HL-60 (cell line): ENCODE data around the gene DAGLB.

Experiments
- DNase-seq, 2 experiments: peaks; one replicate each; pipeline ENCODE4 v3.0.0-alpha.2; 2010 to 2020; ENCODE audit warnings: low read depth in 1 of 2, low spot score in 1 of 2
- H3K27ac ChIP-seq: fragments of 250-450 bp; sonication (Bioruptor Pico); replicated peaks from 2 replicates; pipeline ENCODE4 v1.5.1; 2020; ENCODE audit warnings: mild to moderate bottlenecking, moderate library complexity
- H3K27me3 ChIP-seq: fragments of 250-450 bp; sonication (Bioruptor Pico); 2 replicates; pipeline ENCODE4 v1.5.1; 2021; ENCODE audit warnings: mild to moderate bottlenecking, moderate library complexity; ENCODE audit not compliant: insufficient read depth, poor library complexity, severe bottlenecking
- H3K4me3 ChIP-seq: replicated peaks from 2 replicates; pipeline ENCODE4 v1.5.1; 2011; ENCODE audit warnings: mild to moderate bottlenecking, control low read depth, low read length; ENCODE audit not compliant: insufficient read depth
- CTCF ChIP-seq: IDR thresholded peaks from one replicate; pipeline ENCODE4 v1.5.1; 2011; ENCODE audit warnings: low read length, control low read depth, inconsistent platforms; ENCODE audit not compliant: insufficient read depth
- GABPA ChIP-seq: IDR thresholded peaks from 2 replicates; pipeline ENCODE4 v1.6.1; 2012; ENCODE audit warnings: low read depth
- POLR2AphosphoS5 ChIP-seq: IDR thresholded peaks from 2 replicates; pipeline ENCODE4 v1.6.1; 2012; ENCODE audit warnings: low read depth
- SPI1 ChIP-seq: IDR thresholded peaks from 2 replicates; pipeline ENCODE4 v1.6.1; 2012; ENCODE audit warnings: low read depth, mild to moderate bottlenecking, borderline replicate concordance
- TF ChIP-seq, protein P1 (sequence below): IDR thresholded peaks from 2 replicates; pipeline ENCODE4 v1.6.1; 2012; ENCODE audit warnings: low read depth; ENCODE audit not compliant: insufficient replicate concordance

DAGLB gene

DNA sequence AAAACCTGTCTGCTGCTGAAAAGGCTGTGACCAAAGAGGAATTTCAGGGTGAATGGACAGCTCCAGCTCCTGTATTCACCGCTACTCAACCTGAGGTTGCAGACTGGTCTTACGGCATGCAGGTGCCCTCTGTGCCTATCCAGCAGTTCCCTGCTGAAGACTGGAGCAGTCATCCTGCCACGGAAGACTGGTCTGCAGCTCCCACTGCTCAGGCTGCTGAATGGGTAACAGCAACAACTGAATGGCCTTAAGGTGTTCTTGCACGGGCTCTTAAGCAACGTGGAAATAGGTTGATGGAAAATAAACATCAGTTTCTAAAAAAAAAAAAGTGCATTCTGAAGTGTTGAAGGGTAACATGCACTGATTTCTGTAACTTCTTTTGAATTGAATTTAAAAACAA lies 82.3 kb downstream of the DAGLB start:
- Histone ChIP-seq H3K27me3 (no peaks in the 10 kb centered on the region), H3K27ac (no peak overlapping the region), H3K4me3 (no peak overlapping the region)
- no peak for DNase-seq
- TF ChIP-seq SPI1: no peak
- TF ChIP-seq CTCF: no peak

DNA sequence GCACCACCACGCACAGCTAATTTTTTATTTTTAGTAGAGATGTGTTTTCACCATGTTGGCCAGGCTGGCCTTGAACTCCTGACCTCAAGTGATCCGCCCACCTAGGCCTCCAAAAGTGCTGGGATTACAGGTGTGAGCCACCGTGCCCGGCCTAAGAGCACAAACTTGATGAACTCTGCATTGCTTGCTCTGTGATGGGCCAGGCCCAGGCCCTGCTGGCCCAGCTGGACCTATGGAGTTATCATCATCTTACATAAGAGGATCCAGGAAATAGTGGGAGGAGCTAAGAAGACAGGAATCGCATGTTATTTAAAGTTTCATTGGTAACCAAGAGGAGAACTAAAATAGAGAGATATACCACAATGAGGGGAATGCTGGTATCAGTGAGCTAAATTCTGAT lies 86.9 kb downstream of the DAGLB start:
- DNase-seq: no peak
- Histone ChIP-seq H3K4me3 (no peak overlapping the region), H3K27me3 (no peaks in the 10 kb centered on the region), H3K27ac (no peak overlapping the region)
- TF ChIP-seq POLR2AphosphoS5 (no peak), CTCF (no peak), SPI1 (no peak), GABPA (no peak)
- TF ChIP-seq, protein P1, sequence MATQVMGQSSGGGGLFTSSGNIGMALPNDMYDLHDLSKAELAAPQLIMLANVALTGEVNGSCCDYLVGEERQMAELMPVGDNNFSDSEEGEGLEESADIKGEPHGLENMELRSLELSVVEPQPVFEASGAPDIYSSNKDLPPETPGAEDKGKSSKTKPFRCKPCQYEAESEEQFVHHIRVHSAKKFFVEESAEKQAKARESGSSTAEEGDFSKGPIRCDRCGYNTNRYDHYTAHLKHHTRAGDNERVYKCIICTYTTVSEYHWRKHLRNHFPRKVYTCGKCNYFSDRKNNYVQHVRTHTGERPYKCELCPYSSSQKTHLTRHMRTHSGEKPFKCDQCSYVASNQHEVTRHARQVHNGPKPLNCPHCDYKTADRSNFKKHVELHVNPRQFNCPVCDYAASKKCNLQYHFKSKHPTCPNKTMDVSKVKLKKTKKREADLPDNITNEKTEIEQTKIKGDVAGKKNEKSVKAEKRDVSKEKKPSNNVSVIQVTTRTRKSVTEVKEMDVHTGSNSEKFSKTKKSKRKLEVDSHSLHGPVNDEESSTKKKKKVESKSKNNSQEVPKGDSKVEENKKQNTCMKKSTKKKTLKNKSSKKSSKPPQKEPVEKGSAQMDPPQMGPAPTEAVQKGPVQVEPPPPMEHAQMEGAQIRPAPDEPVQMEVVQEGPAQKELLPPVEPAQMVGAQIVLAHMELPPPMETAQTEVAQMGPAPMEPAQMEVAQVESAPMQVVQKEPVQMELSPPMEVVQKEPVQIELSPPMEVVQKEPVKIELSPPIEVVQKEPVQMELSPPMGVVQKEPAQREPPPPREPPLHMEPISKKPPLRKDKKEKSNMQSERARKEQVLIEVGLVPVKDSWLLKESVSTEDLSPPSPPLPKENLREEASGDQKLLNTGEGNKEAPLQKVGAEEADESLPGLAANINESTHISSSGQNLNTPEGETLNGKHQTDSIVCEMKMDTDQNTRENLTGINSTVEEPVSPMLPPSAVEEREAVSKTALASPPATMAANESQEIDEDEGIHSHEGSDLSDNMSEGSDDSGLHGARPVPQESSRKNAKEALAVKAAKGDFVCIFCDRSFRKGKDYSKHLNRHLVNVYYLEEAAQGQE: no peak

- H3K27me3 ChIP-seq: no peaks in the 10 kb centered on the region
- TF ChIP-seq, protein P1: no peak
- peak; percentile 48; the same call in 1 of the 2 replicates for TF ChIP-seq SPI1
- DNase-seq: peak; percentile 57 to 78
These were observed 88.0 kb downstream of the DAGLB start for GRCh38 chr7:6359734-6360133.

More at GRCh38 chr7:6359734-6360133, 88.0 kb downstream of the DAGLB start:
- Histone ChIP-seq H3K27ac (peak overlapping the region; percentile 16), H3K4me3 (no peak overlapping the region)
